SH-SY5Y (cell line): ENCODE measurements around the gene ACSL3.

Experiments
- GATA2 ChIP-seq: IDR thresholded peaks from 2 replicates; pipeline ENCODE4 v1.6.1; 2011; ENCODE audit warnings: mild to moderate bottlenecking, low read depth, low read length
- GATA3 ChIP-seq: IDR thresholded peaks from 2 replicates; pipeline ENCODE4 v1.6.1; 2011; ENCODE audit warnings: low read depth, mild to moderate bottlenecking, low read length, moderate library complexity

DNA sequence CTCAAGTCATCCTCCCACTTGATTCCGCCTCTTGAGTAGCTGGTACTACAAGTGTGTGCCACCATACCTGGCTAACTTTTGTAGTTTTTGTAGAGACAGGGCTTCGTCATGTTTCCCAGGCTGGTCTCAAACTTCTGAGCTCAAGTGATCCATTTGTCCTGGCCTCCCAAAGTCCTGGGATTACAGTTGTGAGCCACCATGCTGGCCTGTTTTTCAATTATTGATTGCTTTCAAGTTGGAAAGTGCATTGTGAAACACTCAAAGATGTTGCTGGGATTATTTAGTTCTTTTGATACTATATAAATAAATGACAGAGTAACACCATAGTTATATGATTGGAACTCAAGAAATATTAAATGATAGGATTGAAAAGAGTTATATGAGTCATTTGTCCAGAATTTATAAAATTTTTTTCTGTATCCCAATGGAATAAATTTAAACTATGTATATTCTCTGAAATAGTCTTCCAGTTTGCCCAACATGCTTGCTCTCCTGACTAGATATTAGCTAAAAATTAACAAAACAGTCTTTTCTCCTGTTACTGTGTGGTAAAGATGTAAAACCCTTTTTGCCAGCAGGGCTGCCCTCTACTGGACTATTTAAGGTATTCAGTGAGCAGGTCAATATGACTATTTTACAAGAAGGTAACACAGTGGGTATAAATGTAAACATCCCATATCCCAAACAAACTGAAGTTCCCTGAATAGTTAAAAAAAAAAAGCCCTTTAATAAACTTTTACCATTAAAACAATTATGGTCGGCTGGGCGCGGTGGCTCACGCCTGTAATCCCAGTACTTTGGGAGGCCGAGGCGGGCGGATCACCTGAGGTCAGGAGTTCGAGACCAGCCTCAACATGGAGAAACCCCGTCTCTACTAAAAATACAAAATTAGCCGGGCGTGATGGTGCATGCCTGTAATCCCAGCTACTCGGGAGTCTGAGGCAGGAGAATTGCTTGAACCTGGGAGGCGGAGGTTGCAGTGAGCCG, 42.7 kb downstream of the ACSL3 start:
- TF ChIP-seq GATA2 (no peak), GATA3 (no peak)
